Measurements from ENCODE around the gene GTPBP4.
"Not testable (repeated sequence)": the region's sequence is repeated elsewhere in the genome, so short reads cannot be mapped to it uniquely, and the experiment has no call there.

The GTPBP4 gene

GRCh38 chr10:1059902-1060301 is 71.7 kb downstream of the GTPBP4 start:
- no peak for DNase-seq

- no peak for DNase-seq
These were observed 73.9 kb downstream of the GTPBP4 start for GRCh38 chr10:1061930-1062774.

GRCh38 chr10:1063232-1063865 is 75.1 kb downstream of the GTPBP4 start:
- peak in 2 of 5 experiments; percentile 60 to 77 for DNase-seq

- no peak for DNase-seq
These were observed 76.7 kb downstream of the GTPBP4 start for GRCh38 chr10:1064964-1065247.

- not testable (repeated sequence) for DNase-seq
These were observed 78.5 kb downstream of the GTPBP4 start for GRCh38 chr10:1066734-1067133.

DNA sequence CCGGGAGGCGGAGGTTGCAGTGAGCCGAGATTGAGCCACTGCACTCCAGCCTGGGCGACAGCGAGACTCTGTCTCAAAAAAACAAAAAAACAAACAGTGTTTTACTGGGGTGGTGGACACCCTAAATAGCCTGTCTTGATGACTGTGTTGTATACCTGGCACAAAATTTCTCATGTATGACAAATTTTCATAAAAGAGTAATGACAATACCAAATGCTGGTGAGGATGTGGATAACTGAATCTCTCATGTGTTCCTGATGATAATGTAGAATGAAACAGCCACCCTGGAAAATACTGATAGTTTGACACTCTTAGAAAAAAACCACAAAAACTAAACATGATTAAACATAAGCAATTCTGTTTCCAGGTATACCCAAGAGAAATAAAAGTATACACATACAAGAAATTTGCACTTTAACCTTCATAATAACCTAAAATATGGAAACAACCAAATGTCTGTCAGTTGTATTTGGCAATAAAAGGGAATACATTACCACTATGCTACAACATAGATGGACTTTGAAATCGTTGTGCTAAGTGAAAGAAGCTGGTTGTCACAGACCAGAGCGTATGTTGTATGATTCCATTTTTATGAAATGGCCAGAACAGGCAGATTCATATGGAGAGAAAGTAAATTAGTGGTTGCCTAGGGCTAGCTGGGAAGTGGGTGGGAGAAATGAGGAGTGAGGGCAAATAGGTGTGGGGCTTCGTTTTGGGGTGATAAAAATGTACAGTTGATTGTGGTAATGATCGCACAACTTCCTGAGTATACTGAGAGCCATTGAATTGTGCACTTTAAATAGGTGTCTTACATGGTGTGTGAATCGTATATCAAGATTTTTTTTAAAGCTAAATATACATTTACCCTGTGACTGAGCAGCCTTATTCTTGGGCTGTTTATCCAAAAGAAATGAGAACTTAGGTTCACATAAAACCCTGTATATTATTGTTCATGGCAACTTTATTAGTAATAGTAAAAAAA is 80.4 kb downstream of the GTPBP4 start:
- DNase-seq, result no peak

All from T-helper 2 cell (primary cell).